COLO829 (cell line): Measurements from ENCODE around the gene STX3.

Experiments used
- DNase-seq: peaks from one replicate; pipeline ENCODE4 v3.0.0; 2012; ENCODE audit warnings: low spot score

The STX3 gene

GRCh38 chr11:59754859-59755700, at the start of gene STX3:
STX3 (plus strand) TSS chr11:59755376; CDS start chr11:59755606, 230 bp downstream.
- peak; percentile 75 for DNase-seq

- peak; percentile 78 for DNase-seq
These were observed 48.5 kb upstream of the STX3 start for GRCh38 chr11:59706518-59707285.

- DNase-seq: no peak
These were observed 47.8 kb upstream of the STX3 start for GRCh38 chr11:59707371-59707770.

GRCh38 chr11:59708537-59708936, 46.6 kb upstream of the STX3 start:
- no peak for DNase-seq

GRCh38 chr11:59710136-59710847, 44.9 kb upstream of the STX3 start:
- DNase-seq: no peak

- no peak for DNase-seq
These were observed 41.4 kb upstream of the STX3 start, which contains the start of gene OR10V1 for GRCh38 chr11:59713745-59714144. OR10V1 (minus strand) TSS chr11:59713845; CDS start chr11:59713845, 0 bp downstream.

GRCh38 chr11:59716051-59716450, 39.1 kb upstream of the STX3 start:
- DNase-seq: no peak

- no peak for DNase-seq
These were observed 35.6 kb upstream of the STX3 start for GRCh38 chr11:59719556-59719955.

GRCh38 chr11:59724066-59724465, 31.1 kb upstream of the STX3 start:
- DNase-seq: no peak

GRCh38 chr11:59727426-59727825, 27.8 kb upstream of the STX3 start:
- DNase-seq: no peak

GRCh38 chr11:59728154-59728553, 27.0 kb upstream of the STX3 start:
- no peak for DNase-seq

- DNase-seq: no peak
These were observed 26.3 kb upstream of the STX3 start for GRCh38 chr11:59728913-59729312.

GRCh38 chr11:59729834-59730233, 25.3 kb upstream of the STX3 start:
- DNase-seq: no peak

GRCh38 chr11:59730896-59731565, 24.1 kb upstream of the STX3 start:
- no peak for DNase-seq

GRCh38 chr11:59746111-59746510, 9.1 kb upstream of the STX3 start:
- DNase-seq: no peak

- peak; percentile 86 for DNase-seq
These were observed 1.3 kb upstream of the STX3 start for GRCh38 chr11:59753650-59754493.

- DNase-seq: no peak
These were observed 700 bp upstream of the STX3 start for GRCh38 chr11:59754494-59754858.

- peak; percentile 80 for DNase-seq
These were observed 753 bp downstream of the STX3 start for GRCh38 chr11:59755701-59756557.

GRCh38 chr11:59756558-59756840, 1.3 kb downstream of the STX3 start:
- no peak for DNase-seq

GRCh38 chr11:59756845-59757244, 1.7 kb downstream of the STX3 start:
- peak; percentile 30 for DNase-seq
